ENCODE data around the gene IL36A.

The IL36A gene

DNA sequence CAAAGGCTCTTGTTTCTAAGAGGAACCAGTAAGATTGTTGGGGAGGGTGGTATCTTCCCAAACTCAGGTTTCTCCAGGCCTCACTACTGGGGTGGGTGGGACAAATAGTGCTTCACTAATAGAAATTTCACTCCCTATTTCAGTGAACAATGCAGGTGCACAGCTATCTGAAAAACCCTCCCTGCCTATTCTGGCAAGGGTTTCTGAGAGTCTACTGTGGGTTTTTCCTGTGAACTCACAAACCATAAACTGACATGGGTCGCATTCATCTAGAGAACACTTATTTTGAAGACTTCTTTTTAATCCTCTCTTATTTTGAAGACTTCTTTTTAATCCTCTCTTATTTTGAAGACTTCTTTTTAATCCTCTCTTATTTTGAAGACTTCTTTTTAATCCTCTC, 4.4 kb downstream of the IL36A start:
- DNase-seq = no peak

DNA sequence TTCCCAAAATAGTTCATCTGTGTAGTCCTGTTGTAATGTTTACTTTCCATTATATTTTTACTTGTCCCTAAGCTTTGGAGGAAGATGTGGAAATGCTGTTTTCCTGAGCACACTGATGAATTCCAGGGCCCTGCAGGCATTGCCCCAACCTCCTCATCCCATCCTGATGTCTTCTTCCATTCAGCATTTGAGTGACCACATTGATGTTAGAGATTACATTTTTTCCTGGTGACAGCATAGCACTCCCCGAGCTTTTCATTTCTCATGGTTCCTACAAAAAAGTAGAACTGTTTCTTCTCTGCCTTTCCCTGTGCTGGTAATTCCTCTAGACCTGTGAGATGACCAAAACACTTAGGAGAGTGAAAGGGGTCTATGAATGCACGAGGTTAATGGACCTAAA, 4.8 kb downstream of the IL36A start:
- no peak for DNase-seq

DNA sequence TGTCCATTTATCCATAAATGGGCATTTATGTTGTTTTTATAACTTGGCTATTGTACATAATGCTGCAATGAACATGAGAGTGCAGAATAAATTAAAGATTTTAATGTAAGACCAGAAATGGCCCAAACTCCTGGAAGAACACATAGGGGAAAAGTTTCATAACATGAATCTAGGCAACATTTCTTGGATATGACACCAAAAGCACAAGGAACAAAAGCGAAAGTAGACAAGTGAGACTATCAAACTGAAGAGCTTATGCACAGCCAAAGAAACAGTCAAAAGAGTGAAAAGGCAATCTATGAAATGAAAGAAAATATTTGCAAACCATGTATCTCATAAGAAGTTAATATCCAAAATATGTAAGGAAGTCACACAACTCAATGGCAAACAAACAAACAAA, 5.8 kb downstream of the IL36A start:
- DNase-seq = no peak

DNA sequence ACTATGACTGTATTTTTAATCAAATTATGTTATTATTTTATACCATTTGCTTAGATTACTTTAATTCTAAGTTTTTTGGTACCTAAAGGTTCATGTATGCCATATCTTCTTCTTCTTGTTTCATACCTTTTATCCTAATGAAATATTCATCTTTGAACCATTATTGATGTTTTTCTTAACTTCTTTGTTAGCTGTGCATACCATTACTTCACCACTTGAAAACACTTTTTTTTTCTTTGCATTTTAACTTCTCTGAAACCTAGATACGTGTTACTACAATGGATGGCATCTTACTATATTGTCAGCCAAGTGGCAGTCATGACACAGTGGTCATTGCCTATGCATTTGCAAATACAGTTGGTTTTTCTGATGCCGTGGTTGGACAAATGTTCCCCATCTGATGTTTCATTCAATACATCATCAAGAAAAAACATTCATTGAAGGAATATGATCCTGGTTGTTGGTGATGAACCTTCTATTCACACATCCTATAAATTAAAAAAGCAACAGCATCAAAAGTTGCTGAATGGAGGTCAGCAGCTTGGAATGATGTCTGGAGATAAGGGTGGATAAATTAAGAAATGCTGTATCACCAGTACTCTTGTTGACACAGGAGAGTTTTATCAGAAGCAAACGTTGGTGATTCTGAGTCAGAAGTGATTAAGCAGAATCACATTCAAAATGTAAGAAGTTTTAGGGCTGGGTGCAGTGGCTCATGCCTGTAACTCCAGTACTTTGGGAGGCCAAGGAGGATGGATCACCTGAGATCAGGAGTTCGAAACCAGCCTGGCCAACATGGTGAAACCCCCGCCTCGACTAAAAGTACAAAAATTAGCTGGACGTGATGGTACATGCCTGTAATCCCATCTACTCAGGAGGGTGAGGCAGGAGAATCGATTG, 7.4 kb downstream of the IL36A start:
- no peak for DNase-seq

DNA sequence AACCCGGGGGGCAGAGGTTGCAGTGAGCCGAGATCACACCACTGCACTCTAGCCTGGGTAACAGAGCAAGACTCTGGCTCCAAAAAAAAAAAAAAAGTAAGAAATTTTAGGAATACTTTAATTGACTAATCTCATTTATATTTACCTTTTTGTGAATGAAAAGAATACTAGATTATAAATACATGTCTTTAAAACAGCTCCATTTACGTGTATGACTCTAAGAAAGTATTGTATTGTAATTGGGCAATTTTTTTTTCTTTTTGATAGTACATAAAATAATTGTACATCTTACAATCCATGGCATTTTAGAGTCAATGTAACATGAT, 8.0 kb downstream of the IL36A start:
- DNase-seq = no peak

DNA sequence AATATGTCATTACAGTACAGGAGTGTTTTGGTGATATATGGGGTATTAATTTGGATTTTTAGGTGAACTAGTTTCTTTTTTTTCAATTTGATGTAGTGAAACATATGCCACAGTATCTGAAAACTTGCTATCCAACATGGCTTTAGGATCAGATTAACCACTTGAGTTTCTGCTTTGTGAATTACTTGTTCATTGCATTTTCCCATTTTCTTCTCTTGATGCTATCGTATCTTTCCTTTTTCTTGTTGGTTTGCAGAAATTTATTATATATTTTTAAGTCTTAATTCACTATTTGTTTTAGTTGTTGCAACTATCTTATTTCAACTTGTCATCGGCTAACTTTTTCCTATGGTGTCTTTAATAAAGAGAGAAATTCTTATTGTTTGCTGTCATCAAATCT, 8.8 kb downstream of the IL36A start:
- no peak for DNase-seq

DNA sequence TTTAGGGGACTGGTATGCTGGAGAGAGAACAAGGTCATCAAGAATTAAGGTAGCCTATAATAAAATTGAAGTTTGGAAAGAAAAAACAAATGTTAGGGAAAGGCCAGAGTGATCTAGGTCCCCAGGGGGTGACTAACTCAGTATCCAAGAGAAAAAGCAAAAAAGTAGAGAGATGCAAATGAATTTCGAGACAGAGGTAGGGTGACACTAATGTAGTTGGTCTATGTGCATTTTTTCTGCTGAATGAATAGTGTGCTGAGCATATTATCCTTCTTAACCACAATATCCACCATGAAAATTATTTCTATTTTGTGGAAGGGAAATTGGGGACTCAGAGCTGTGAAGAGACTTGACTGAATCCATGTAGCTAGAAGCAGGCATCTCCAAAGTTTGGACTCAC, 9.8 kb downstream of the IL36A start:
- no peak for DNase-seq

DNA sequence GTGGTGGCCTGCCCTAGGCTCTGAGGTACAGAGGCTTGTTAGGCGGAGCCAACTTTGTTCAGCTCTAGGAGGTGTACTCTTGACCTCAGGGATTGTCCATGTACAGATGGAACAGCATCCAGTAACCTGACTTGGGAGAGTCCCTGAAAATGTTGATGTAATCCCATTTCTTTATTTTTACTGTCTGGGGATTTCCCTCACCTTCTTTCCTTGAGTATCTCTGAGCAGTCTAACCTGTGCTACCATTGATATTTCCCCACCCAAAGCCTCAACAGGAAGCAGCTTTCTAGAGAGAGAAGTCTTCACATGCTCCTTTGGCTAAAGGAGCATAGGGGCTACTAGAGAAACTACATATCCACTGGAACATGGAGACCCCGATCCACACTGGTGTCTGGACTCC, 10.4 kb downstream of the IL36A start:
- no peak for DNase-seq

DNA sequence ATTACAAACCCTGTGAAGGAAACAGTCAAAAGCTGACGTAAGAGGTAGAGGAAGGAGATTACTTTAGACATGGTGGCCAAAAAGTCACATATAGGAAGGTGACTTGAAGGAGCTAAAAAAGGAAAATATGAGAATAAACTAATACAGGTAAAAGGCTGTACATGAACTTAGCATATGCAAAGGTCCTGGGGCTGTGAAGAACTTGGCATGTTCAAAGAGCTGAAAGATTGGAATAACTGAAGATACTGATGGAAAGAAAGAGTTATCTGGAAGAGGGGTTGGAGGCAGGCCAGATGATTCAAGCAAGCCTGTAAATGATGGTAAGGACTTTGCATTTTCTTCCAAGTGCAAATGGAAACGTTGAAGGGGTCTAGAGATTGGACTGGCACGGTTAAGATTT, 13.2 kb downstream of the IL36A start:
- DNase-seq = no peak

DNA sequence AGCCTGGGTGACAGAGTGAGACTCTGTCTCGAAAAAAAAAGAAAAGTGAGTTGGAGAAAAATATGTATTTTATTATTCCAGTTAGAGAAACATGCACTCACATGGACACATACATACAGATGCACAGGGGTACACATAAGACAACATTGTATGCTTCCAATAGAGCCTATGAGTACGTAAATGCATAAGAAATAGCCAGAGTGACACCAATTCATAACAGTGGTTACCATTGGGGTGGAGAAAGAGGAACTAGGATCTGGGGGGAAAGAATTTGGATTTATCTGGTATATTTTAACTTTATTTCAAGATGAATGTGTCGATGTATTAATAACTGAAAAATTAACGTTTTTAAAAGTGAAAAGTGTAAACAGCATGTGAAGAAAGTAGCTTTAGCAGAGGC, 16.1 kb downstream of the IL36A start:
- DNase-seq = no peak

DNA sequence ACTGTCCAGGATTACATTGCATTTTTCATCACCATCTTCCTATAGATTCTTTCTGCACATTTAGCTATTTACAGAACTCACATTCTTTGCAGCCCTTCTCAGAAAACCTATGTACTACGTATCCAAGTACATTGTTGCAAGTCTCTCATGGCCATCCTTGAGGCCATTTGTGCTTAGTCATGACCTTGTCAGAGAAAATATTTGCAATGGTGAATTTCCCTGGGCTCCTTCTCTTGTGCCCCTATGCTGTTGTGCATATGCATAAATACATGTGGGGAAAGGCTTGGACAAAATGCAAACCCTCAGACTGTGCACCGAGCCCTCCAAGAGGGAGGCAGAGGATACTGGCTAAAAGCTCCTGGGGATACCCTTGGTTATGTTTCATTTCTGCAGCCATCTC, 19.5 kb downstream of the IL36A start:
- DNase-seq = no peak

DNA sequence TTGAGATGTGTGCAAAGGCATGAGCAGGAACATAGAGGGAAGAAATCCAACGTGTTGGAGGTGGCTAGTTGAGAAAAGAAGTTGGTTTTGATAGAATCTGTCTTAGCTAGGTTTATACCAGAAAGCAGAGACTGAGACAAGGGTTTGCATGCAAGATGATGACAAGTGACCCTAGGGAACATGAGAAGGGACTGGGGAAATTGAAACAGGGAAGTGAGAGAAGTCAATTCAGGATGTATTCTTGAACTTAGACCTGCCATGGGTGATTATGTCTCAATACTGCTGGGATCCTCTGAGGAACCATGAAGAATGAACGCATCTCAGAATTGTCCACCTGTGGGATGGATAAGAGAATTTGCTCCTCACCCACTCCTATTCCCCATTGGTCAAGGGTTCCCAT, 20.5 kb downstream of the IL36A start:
- no peak for DNase-seq

DNA sequence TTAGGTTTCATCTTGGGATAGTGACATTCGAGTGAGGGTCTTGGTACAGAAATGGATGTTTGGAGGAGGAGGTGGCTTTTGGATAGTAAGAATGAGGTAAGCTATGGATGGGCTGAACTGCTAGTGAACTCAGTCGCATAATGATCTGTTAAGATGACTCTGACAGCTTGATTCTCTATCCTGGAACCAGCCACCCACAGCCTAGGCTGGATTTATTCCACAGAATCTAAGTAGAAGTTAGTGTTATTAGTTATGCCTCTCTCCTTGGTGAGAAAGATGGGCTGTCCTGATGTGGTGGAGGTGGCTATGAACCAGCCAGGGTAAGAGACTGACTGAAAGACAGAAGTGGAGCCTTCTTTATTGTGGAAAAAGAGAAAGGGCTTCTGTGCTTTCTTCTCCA, 22.4 kb downstream of the IL36A start:
- DNase-seq = no peak

DNA sequence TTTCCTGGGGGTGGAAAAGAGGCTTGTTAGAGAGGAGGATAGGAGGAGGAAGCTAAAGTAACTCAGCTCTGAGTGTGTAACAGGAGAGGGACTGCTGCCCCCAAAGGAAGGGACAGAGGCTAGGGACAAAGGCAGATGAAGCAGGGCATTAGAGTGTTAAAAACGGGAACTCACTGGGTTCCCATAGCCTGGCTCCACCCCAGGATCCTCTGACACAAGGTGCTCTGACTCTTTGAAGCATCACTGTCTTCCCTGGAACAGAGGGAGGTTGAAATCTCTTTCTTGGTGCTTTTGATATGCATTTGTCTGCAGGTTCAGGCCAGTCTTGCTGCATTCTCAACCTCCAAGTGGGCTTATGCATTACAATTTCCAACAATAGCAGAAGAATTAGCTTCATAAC, 22.9 kb downstream of the IL36A start:
- no peak for DNase-seq

DNA sequence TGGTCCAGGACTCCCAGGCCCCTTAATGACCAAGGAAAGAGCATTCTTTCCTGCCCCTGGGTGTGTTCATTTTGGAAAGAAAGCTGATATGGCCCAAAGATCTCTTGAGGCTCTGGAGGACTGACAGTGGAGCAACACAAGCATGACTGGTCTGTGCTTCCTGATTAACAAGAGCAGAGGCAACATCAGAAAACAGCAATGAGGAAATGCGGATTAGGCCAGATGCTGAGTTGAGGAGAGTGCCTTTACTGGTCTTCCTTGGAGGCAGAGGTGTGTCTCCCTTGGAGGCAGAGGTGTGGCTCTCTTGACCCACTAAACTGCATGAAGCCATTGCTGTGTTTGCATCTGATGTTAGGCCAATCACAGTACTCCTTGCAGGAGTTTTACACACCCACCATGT, 27.5 kb downstream of the IL36A start:
- no peak for DNase-seq

DNA sequence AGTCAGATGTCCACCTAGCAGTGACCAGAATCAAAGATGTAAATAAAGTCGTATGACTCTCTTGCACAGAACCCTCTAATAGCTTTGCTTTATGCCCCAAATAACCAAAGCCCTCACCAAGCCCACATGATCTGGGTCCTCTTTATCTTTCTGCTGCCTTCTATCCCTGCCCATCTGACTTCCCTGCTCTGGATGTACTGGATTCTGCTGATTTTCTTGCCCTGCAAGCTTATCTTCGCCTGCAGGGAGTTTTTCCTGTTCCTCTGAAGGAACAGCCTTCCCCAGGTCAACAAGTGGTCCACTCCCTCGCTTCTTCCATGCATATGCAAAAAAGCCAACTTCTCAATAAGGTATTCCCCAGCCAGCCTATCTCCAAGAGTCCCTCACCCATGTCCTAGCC, 28.8 kb downstream of the IL36A start:
- DNase-seq = no peak

DNA sequence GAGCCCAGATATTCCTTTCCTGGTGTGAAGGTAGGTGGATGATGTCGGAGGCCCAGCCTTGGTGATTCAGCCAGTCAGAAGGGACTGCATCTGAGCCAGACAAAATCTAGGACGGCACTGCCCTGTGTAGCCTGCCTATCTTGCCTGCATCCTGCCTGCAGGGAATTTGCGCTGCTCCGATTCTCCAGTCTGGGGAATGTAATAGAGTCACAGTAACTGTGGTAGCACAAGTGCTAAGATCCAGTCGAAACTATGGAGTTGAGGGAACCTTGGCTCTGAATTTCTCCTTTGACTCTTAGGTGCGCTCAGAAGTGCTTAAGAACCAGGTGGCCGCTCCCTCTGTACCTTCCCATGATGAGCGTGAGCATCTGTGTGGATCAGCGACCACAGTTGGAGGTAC, 31.5 kb downstream of the IL36A start:
- DNase-seq = no peak

DNA sequence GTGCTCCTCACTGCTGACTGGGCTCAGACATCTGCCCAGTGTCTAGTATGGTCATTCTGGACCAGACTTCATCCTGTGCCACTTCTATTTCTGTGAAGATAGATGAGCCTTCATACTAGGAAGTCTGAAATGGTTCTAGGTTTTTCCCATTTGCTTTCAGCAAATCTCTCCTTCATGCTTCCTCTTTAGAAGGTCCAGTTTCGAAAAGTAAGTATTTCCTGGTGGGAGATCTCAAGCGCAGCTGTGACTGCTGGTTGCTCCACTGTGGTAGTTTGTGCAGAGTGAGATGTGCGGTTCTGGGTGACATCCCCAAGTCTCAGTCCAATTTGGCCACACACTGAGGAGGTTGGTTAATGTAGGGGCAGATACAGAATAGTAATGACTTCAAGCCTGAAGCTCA, 33.0 kb downstream of the IL36A start:
- DNase-seq = no peak

DNA sequence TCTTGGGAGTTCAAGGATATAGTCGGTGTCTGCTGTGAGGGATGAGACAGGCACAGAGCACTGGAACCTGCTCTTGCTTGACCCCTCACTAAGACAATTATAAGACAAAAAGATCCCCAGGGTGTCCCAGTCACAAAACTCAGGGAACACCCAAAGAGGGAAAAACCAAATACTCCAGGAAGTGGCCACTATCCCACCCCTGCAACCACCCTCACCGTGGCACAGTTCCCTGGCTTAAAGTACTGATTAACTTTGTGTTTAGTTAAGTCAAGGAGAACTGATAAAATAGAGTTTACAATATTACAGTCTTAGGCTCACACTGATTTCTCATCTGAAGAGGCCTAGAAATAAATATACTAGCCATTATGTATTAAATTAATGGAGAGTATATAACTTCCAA, 33.9 kb downstream of the IL36A start:
- no peak for DNase-seq

DNA sequence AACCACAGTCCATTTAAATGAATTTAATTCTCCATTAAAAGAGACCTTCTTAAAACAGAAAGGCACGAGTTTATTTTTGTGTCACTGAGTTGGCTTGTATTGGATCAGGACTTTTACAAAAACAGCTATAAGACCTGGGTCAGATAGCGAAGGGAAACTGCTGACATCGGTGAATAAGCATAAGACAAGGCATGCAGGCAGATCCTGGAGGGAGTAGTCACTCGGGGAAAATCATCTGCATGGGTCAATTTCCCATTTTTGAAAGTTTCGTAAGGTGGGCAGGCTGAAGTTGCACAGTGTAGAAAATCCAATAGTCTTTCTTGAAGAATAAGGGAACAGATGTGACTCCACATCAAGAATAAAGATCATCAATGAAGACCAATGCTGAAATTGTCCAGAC, 34.5 kb downstream of the IL36A start:
- DNase-seq = no peak

DNA sequence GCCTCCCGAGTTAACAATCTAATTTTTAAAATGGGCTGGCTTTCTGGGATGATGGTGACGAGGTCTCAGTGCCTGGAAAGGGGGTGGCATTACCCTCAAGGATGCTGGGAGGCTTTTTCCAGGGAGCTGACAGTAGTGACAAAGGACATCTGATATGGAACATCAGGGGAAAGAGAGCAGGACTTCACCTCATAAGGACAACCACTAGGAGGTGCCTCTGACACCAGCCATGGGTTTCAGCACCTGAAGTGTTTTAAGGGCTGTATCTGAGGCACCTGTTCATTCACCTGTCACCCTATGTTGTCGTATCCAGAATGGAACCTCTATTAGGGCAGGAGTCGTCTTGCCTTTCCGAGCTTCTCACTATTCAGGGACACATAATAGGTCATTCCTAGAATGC, 36.6 kb downstream of the IL36A start:
- no peak for DNase-seq

DNA sequence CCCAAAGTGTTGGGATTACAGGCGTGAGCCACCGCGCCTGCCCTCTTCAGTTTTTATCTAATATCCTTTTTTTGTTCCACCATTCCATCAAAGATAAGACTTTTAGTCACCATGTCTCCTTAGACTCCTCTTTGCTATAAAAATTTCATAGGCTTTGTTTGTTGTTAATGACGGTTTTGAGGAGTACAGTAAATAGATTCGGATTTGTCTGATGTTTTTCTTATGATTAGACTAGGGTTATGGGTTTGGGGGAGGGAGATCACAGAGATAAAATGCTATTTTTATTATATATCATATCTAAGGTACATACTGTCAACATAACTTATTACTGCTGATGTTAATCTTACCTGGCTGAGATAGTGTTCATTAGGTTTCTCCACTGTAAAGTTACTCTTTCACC, 41.2 kb downstream of the IL36A start:
- no peak for DNase-seq

DNA sequence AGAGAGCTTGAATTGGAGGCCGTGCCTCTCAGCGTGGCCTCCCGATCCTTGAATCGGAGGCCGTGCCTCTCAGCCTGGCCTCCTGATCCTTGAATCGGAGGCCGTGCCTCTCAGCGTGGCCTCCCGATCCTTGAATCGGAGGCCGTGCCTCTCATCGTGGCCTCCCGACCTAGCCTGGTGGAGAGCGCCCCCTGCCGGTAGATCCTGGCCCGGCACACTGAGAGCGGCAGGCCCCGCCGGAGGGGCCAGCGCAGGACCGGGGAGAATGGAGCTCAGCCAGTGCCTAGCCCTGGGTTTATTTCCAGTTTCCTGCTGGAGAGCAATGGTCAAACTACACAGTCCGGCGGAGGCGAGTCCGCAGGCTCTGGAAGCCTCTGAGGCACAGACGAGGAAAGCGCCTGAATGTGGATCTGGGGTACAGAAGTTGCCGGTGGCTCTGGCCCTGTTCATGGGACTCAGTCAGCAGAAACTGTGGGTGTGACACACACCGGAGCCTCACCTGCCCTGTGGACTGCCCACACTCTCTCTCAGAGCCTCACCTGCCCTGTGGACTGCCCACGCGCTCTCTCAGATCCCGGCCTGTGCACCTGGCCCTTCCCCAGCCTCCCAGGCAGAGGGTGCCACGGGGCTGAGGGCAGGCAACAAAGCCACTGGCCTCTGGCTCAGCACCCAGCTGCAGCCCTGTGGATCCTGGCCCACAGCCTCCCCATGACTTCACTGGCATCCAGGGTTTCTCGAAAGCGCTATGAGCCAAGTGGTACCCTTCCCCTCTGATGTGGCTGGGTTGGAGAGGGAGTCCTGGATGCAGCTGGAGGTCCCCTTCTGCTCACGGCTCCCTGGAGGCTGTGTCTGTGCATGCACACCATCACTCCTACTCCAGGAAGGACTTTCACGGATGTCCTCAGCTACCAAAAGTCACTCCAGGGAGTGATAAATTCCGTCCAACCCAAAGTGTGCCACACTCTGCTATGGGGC, 45.9 kb downstream of the IL36A start:
- no peak for DNase-seq

DNA sequence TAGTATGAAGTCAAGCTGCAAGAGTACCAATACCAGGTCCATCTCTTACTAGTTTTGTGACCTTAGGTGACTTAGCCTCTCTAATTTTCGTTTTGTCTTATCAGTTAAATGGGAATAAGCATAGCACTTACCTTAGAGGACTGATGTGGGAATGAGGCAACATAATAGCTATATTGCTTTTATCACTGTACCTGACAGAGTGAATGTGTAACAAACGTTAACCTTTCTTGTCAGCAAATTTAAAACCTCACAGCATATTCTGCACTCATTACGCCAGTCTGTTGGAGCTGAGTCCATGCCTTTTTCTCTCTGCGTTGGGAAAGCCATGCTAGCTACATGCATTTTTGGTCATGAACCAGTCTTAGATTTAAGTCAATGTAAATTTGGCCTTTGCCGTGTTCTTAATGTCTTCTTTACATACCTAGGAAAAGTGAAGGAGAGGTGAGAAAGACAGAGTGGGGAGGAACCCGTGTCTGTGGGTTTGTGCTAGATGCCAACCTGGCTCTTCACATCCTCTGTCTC, 47.2 kb downstream of the IL36A start, which contains the start of gene IL36B:
IL36B (minus strand) TSS at position 472 of the 522 bp plus-strand sequence.
- no peak for DNase-seq

Measured in NCI-H524 treated with DMSO at 0.1 percent for 48 hours (cell line).